Smooth muscle cell of the brain vasculature (primary cell): ENCODE measurements around the gene SPAST.
"Not testable (repeated sequence)": the region's sequence is repeated elsewhere in the genome, so short reads cannot be mapped to it uniquely, and the experiment has no call there.

ENCODE experiments used
- DNase-seq: peaks from one replicate; pipeline ENCODE4 v3.0.0-alpha.2; 2012; ENCODE audit warnings: low read depth, low spot score

Gene SPAST

GRCh38 chr2:32124660-32125059 lies 61.3 kb downstream of the SPAST start:
- DNase-seq = no peak

GRCh38 chr2:32128636-32129035 lies 65.3 kb downstream of the SPAST start:
- no peak for DNase-seq

GRCh38 chr2:32129086-32129485 lies 65.7 kb downstream of the SPAST start:
- DNase-seq = no peak

- peak; percentile 10 for DNase-seq
These were observed 72.1 kb downstream of the SPAST start for GRCh38 chr2:32135409-32135808.

- DNase-seq = no peak
These were observed 72.7 kb downstream of the SPAST start for GRCh38 chr2:32136097-32136496.

- not testable (repeated sequence) for DNase-seq
These were observed 88.2 kb downstream of the SPAST start for GRCh38 chr2:32151544-32151943.

GRCh38 chr2:32159678-32160077 lies 96.3 kb downstream of the SPAST start:
- DNase-seq = no peak

GRCh38 chr2:32161296-32161695 lies 97.9 kb downstream of the SPAST start:
- no peak for DNase-seq

- DNase-seq = not testable (repeated sequence)
These were observed 100.9 kb downstream of the SPAST start for GRCh38 chr2:32164254-32164653.

GRCh38 chr2:32165027-32165347 lies 101.6 kb downstream of the SPAST start:
- DNase-seq = not testable (repeated sequence)

- DNase-seq = no peak
These were observed 102.8 kb downstream of the SPAST start for GRCh38 chr2:32166115-32166574.

- no peak for DNase-seq
These were observed 105.2 kb downstream of the SPAST start for GRCh38 chr2:32168513-32168912.

- no peak for DNase-seq
These were observed 109.5 kb downstream of the SPAST start for GRCh38 chr2:32172870-32173269.

- DNase-seq = no peak
These were observed 119.3 kb downstream of the SPAST start for GRCh38 chr2:32182667-32183066.

GRCh38 chr2:32189011-32189410 lies 125.7 kb downstream of the SPAST start:
- DNase-seq = no peak

- no peak for DNase-seq
These were observed 129.1 kb downstream of the SPAST start for GRCh38 chr2:32192418-32192817.

- DNase-seq = no peak
These were observed 137.5 kb downstream of the SPAST start for GRCh38 chr2:32200814-32201213.

- DNase-seq = not testable (repeated sequence)
These were observed 140.1 kb downstream of the SPAST start for GRCh38 chr2:32203428-32203827.
